Mesenchymal stem cell (in vitro differentiated cells and primary cell): ENCODE results near the gene THADA.

Source experiments
- DNase-seq: peaks from one replicate; pipeline ENCODE4 v3.0.0-alpha.2; 2013
- H2AFZ ChIP-seq: one replicate; pipeline ENCODE4 v1.6.1; 2013; ENCODE audit warnings: low read depth, mild to moderate bottlenecking, control low read depth, inconsistent platforms, low read length, moderate library complexity
- H2AK5ac ChIP-seq: 2 replicates; pipeline ENCODE4 v1.6.1; 2013; ENCODE audit warnings: low read length, moderate library complexity, mild to moderate bottlenecking, inconsistent platforms; ENCODE audit not compliant: severe bottlenecking
- H2BK120ac ChIP-seq: one replicate; pipeline ENCODE4 v1.6.1; 2013; ENCODE audit warnings: low read depth, mild to moderate bottlenecking, inconsistent platforms, low read length, moderate library complexity
- H2BK12ac ChIP-seq, 2 experiments: one replicate each; pipeline ENCODE4 v1.6.1; 2013; ENCODE audit warnings: inconsistent platforms in 2 of 2, low read length in 2 of 2, mild to moderate bottlenecking in 2 of 2, moderate library complexity in 2 of 2, control low read depth in 1 of 2
- H2BK15ac ChIP-seq: one replicate; pipeline ENCODE4 v1.6.1; 2013; ENCODE audit warnings: mild to moderate bottlenecking, low read depth, inconsistent platforms; ENCODE audit not compliant: poor library complexity, severe bottlenecking
- H2BK5ac ChIP-seq: 2 replicates; pipeline ENCODE4 v1.6.1; 2013; ENCODE audit warnings: low read depth, mild to moderate bottlenecking, low read length, control low read depth, inconsistent platforms; ENCODE audit not compliant: poor library complexity, severe bottlenecking
- H3K14ac ChIP-seq, 2 experiments: one replicate each; pipeline ENCODE4 v1.6.1; 2013; ENCODE audit warnings: inconsistent platforms in 2 of 2, low read length in 2 of 2, control low read depth in 1 of 2, mild to moderate bottlenecking in 1 of 2, moderate library complexity in 1 of 2
- H3K18ac ChIP-seq, 2 experiments: one replicate each; pipeline ENCODE4 v1.6.1; 2013; ENCODE audit warnings: inconsistent platforms in 2 of 2, low read length in 2 of 2, control low read depth in 1 of 2, low read depth in 1 of 2, mild to moderate bottlenecking in 1 of 2
- H3K23ac ChIP-seq, 2 experiments: one replicate each; pipeline ENCODE4 v1.6.1; 2013; ENCODE audit warnings: inconsistent platforms in 2 of 2, low read length in 2 of 2, mild to moderate bottlenecking in 2 of 2, moderate library complexity in 2 of 2, control low read depth in 1 of 2
- H3K27ac ChIP-seq: 2 replicates; pipeline ENCODE4 v1.5.1; 2013; ENCODE audit warnings: mild to moderate bottlenecking, moderate library complexity, low read length, control low read depth, inconsistent platforms; ENCODE audit not compliant: poor library complexity, severe bottlenecking
- H3K27me3 ChIP-seq, 2 experiments: 2 replicates each; pipeline versions ENCODE4 v1.6.1 to v1.7.0; 2013; ENCODE audit warnings: low read length in 2 of 2, mild to moderate bottlenecking in 2 of 2, moderate library complexity in 2 of 2, control low read depth in 1 of 2, inconsistent platforms in 1 of 2; ENCODE audit not compliant: control insufficient read depth in 1 of 2, insufficient read depth in 1 of 2
- H3K36me3 ChIP-seq, 2 experiments: 2 replicates each; pipeline versions ENCODE4 v1.6.1 to v1.7.0; 2013; ENCODE audit warnings: low read length in 2 of 2, control low read depth in 1 of 2, inconsistent platforms in 1 of 2, low read depth in 1 of 2, mild to moderate bottlenecking in 1 of 2; ENCODE audit not compliant: insufficient read depth in 2 of 2, control insufficient read depth in 1 of 2
- H3K4ac ChIP-seq, 2 experiments: one replicate each; pipeline ENCODE4 v1.6.1; 2013; ENCODE audit warnings: inconsistent platforms in 2 of 2, low read length in 2 of 2, mild to moderate bottlenecking in 2 of 2, moderate library complexity in 2 of 2, control low read depth in 1 of 2, low read depth in 1 of 2
- H3K4me1 ChIP-seq: 2 replicates; pipeline ENCODE4 v1.6.1; 2013; ENCODE audit warnings: low read depth, low read length, control low read depth; ENCODE audit not compliant: control insufficient read depth, insufficient read depth
- H3K4me2 ChIP-seq: 2 replicates; pipeline ENCODE4 v1.6.1; 2013; ENCODE audit warnings: low read length, mild to moderate bottlenecking, inconsistent platforms; ENCODE audit not compliant: poor library complexity, severe bottlenecking
- H3K4me3 ChIP-seq, 2 experiments: 2 replicates each; pipeline versions ENCODE4 v1.5.1 to v1.7.0; 2013; ENCODE audit warnings: low read length in 2 of 2, mild to moderate bottlenecking in 2 of 2, control low read depth in 1 of 2, low read depth in 1 of 2; ENCODE audit not compliant: insufficient read depth in 1 of 2
- H3K79me1 ChIP-seq: replicated peaks from 2 replicates; pipeline ENCODE4 v1.6.1; 2013; ENCODE audit warnings: mild to moderate bottlenecking, control low read depth, low read length, inconsistent platforms; ENCODE audit not compliant: poor library complexity, severe bottlenecking
- H3K9ac ChIP-seq: 2 replicates; pipeline ENCODE4 v1.7.0; 2013; ENCODE audit warnings: mild to moderate bottlenecking, low read length, moderate library complexity
- H3K9me3 ChIP-seq: 2 replicates; pipeline ENCODE4 v1.7.0; 2013; ENCODE audit warnings: mild to moderate bottlenecking, low read length; ENCODE audit not compliant: control insufficient read depth
- H4K8ac ChIP-seq: one replicate; pipeline ENCODE4 v1.6.1; 2013; ENCODE audit warnings: inconsistent platforms, mild to moderate bottlenecking, low read length, moderate library complexity
- H4K91ac ChIP-seq: one replicate; pipeline ENCODE4 v1.6.1; 2013; ENCODE audit warnings: mild to moderate bottlenecking, low read length, inconsistent platforms
- WGBS: methylation state at CpG from one replicate; pipeline ENCODE4 v1.1.7; 2013; ENCODE audit warnings: mixed read lengths; 5-methylcytosine and 5-hydroxymethylcytosine counted together

THADA gene

DNA sequence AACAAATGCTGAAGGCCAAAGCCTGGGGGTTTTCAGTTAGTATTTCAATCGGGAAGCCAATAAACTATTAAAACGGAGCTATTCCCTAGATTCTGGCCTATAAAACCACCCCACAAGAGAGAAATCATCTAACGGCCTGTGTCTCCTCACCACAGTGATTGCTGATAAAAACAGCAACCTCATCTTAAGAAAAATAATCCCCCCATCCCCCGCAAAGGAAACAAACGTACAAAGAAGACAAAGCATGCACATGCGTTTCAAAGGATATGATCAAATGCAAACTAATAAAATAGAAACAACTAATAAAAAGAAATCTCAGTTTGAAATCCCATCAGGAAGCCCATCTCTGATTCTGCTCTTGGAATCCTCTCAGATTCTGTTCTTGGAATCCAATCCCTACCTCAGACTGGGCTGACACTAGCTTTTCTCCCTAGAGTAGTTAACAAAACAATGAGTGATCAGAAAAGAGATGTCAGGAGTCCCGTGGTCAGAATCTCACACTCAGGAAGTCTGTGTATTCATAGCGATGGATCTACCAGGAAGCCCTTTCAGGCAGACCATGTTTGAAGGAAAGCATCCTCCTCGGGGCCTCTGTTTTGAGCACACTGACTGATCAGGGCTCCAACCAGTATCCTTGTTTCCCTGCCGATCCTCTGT lies 150.7 kb downstream of the THADA start:
- 80% methylated on average over 10 of the region's 10 CpGs for WGBS
- H3K23ac ChIP-seq: no peak overlapping the region
- H3K9me3 ChIP-seq: no peaks in the 10 kb centered on the region
- H3K18ac ChIP-seq: peak overlapping the region in 1 of 2 experiments; percentile 70
- peaks cover 0 to 5% of the 10 kb centered on the region in 2 experiments for H3K36me3 ChIP-seq
- peaks cover 6% of the 10 kb centered on the region for H3K4me1 ChIP-seq
- no peak overlapping the region for H2BK5ac ChIP-seq
- peak overlapping the region; percentile 45 for H2AK5ac ChIP-seq
- H4K8ac ChIP-seq: no peak overlapping the region
- H2AFZ ChIP-seq: no peak overlapping the region
- no peak overlapping the region for H2BK12ac ChIP-seq
- DNase-seq: no peak
- no peak overlapping the region for H4K91ac ChIP-seq
- no peak overlapping the region for H3K4me3 ChIP-seq
- no peak overlapping the region for H3K27ac ChIP-seq
- peak overlapping the region; percentile 63 for H3K9ac ChIP-seq
- H3K4me2 ChIP-seq: no peak overlapping the region
- no peaks in the 10 kb centered on the region for H3K27me3 ChIP-seq
- H3K79me1 ChIP-seq: peaks cover 14% of the 10 kb centered on the region
- no peak overlapping the region for H2BK120ac ChIP-seq
- H3K14ac ChIP-seq: no peak overlapping the region
- H3K4ac ChIP-seq: no peak overlapping the region
- H2BK15ac ChIP-seq: no peak overlapping the region

DNA sequence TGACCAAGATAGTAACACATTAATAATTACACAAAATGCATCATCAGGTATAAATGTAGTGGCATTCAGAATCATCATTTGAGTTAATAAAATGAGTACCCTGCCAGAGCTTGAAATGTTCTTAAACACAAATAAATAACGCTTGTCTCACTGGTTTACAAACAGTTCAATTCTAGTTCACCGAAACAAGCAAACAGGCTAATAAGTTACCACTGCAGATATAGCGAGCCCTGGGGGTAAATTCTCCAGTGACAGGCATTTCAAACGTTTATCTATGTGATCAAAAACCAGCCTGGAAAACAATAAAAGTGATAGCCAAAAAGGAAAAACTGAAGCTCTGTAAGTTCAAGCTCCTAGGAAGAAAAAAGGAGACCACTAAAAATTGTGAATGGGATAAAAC lies 152.6 kb downstream of the THADA start:
- no peak overlapping the region for H3K4me2 ChIP-seq

GRCh38 chr2:43441195-43441594 lies 154.6 kb downstream of the THADA start:
- Histone ChIP-seq H3K4ac (no peak overlapping the region), H4K8ac (no peak overlapping the region), H3K4me2 (no peak overlapping the region), H3K14ac (no peak overlapping the region), H2BK5ac (no peak overlapping the region), H2BK15ac (no peak overlapping the region), H2AFZ (no peak overlapping the region), H3K79me1 (peaks cover 11% of the 10 kb centered on the region), H3K23ac (no peak overlapping the region), H3K27ac (peak overlapping the region; percentile 23), H3K9me3 (no peaks in the 10 kb centered on the region), H3K27me3 (no peaks in the 10 kb centered on the region), H3K4me1 (peaks cover 3% of the 10 kb centered on the region), H3K18ac (no peak overlapping the region), H2AK5ac (no peak overlapping the region), H3K9ac (no peak overlapping the region), H2BK120ac (no peak overlapping the region), H3K36me3 (peaks cover 0 to 4% of the 10 kb centered on the region in 2 experiments), H3K4me3 (no peak overlapping the region), H2BK12ac (no peak overlapping the region), H4K91ac (no peak overlapping the region)
- no CpG with 5 or more reads among the region's 1 CpG for WGBS
- no peak for DNase-seq

More for the DNA sequence above, 152.6 kb downstream of the THADA start:
- H2AFZ ChIP-seq: no peak overlapping the region
- H3K36me3 ChIP-seq: peaks cover 0 to 5% of the 10 kb centered on the region in 2 experiments
- H2AK5ac ChIP-seq: no peak overlapping the region
- H3K23ac ChIP-seq: no peak overlapping the region
- H3K4me3 ChIP-seq: no peak overlapping the region
- peaks cover 14% of the 10 kb centered on the region for H3K79me1 ChIP-seq
- no peak overlapping the region for H3K9ac ChIP-seq
- no peak overlapping the region for H3K18ac ChIP-seq
- 85% methylated on average over 4 of the region's 4 CpGs for WGBS
- no peak overlapping the region for H2BK120ac ChIP-seq
- no peak for DNase-seq
- H3K27ac ChIP-seq: no peak overlapping the region
- no peaks in the 10 kb centered on the region for H3K9me3 ChIP-seq
- peaks cover 5% of the 10 kb centered on the region for H3K4me1 ChIP-seq
- H3K14ac ChIP-seq: no peak overlapping the region
- no peak overlapping the region for H2BK15ac ChIP-seq
- no peak overlapping the region for H3K4ac ChIP-seq
- no peak overlapping the region for H4K91ac ChIP-seq
- H2BK5ac ChIP-seq: no peak overlapping the region
- no peaks in the 10 kb centered on the region for H3K27me3 ChIP-seq
- no peak overlapping the region for H2BK12ac ChIP-seq
- H4K8ac ChIP-seq: no peak overlapping the region

- Histone ChIP-seq H3K4me2 (no peak overlapping the region), H4K8ac (no peak overlapping the region), H3K9ac (no peak overlapping the region), H3K4ac (no peak overlapping the region), H2BK120ac (no peak overlapping the region), H3K23ac (no peak overlapping the region), H3K18ac (no peak overlapping the region), H3K4me3 (no peak overlapping the region), H2BK12ac (no peak overlapping the region), H3K14ac (no peak overlapping the region), H3K27me3 (no peaks in the 10 kb centered on the region), H2AK5ac (no peak overlapping the region), H3K36me3 (peaks cover 4 to 9% of the 10 kb centered on the region in 2 experiments), H2BK15ac (no peak overlapping the region), H4K91ac (no peak overlapping the region), H3K79me1 (peaks cover 9% of the 10 kb centered on the region), H3K4me1 (peaks cover 3% of the 10 kb centered on the region), H2AFZ (no peak overlapping the region), H3K9me3 (no peaks in the 10 kb centered on the region), H3K27ac (no peak overlapping the region), H2BK5ac (no peak overlapping the region)
- DNase-seq: peak; percentile 78
- 62% methylated on average over 3 of the region's 7 CpGs for WGBS
Measured at GRCh38 chr2:43438858-43439655, 156.8 kb downstream of the THADA start.
